Lung microvascular endothelial cell (primary cell): Measurements from ENCODE around the gene GAS7. TPM values are rescaled to one million over a fixed set of nuclear protein-coding genes. Genes with fewer than 3 reads are reported as not detected.
A peak's percentile ranks its signal among the peaks of the same experiment; 100 is the strongest.
"Not testable (repeated sequence)": the region's sequence is repeated elsewhere in the genome, so short reads cannot be mapped to it uniquely, and the experiment has no call there.

Source experiments
- DNase-seq, 2 donors: peaks; one replicate each; pipeline versions ENCODE4 v3.0.0 to v3.0.0-alpha.2; 2010; ENCODE audit warnings: low read depth in 2 of 2
- total RNA-seq: library from RNA; depleted of rRNA; stranded (reverse); fragments of >200 nt; gene quantifications from 2 replicates; pipeline ENCODE4 v1.2.1, GENCODE V29; 2014

The GAS7 gene
- total RNA-seq, 1 donor from 2014 or later, result 3.0 TPM

DNA sequence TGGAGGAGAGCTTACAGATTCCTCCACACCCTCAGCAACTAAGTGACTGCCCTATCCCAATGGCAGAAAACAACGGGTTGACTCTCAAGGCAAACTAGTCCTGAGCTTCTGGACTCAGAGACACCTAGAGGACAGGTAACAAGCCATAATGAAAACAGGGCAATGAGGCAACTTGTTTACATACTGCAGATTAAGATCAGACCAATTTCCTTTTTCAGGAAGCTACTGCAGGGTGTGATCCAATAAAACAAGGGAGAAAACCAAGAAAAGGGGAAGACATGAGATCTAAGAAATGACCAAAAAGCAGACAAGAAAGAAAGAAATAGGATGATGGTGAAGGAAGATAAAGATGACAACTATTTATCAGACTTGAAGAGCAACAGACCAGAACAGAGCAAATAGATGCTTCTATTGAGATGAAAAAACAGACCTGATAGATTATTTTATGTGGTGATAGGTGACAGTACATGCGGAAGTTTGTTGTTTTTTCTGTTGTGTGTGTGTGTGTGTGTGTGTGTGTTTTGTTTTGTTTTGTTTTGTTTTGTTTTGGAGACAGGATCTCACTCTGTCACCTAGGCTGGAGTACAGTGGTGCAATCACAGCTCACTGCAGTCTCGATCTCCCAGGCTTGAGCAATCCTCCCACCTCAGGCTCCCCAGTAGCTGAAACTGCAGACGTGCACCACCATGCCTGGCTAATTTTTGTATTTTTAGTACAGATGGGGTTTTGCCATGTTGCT, 120.7 kb downstream of the GAS7 start:
- DNase-seq, result no peak

GRCh38 chr17:10075919-10076318, 122.5 kb downstream of the GAS7 start:
- DNase-seq, result no peak

DNA sequence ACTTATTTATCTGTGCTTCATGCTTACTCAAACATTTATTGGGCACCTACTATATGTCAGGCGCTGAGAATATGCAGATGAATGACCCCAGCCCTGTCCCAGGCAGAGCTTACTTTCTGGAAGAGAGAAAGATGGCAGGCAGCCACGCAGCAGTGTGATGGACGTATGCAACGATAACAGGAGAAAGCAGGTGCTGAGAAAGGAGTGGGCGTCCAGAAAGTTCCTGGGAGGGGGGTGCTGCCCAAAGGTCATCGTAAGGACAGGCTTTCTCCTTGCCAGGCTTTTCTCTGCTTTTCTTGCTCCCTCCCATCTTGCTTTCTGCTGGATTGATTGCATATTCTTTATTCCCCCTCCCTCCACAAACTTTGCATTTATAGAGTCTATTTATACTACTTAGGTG, 124.5 kb downstream of the GAS7 start:
- no peak for DNase-seq

DNA sequence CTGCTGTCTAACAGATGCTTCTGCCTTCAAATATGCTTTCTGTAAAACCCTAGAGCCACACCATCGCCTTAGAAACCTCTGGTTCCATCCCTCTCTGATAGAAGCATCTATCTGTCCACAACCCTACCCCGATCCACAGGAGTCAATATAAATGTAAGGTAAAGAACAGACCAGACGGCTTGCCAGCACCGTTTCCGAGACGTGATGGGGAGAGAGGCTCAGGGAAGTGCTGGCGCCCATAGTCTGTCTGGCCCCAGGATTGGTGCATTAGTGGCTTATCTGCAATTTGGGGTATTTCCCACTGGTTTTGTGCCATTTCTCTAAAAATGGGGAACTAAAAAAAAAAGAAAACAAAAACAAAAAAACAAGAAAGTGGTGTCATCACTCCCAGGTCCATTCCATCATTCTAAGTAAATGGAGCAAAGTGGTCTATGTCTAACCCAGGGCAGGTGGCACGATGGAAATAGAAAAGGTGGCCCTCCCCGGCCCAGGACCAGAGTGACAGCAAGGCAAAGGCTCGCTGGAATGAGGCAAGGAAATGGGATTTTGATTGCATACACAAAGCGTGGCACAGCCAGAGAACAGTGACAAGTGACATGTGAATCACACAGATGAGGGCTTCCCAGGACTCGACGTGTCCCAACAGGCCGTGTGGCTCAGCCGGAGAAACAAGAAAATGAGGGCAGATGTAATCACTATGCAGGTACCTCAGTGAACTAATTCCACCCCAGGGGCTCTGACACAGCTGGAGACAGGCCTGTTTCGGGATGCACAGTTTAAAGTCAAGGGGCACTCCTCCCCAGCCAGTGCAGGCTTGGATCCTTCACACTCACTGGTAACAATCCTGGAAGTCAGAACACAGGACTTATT, 125.6 kb downstream of the GAS7 start:
- DNase-seq, result no peak

- DNase-seq, result no peak
These were observed 126.3 kb downstream of the GAS7 start for GRCh38 chr17:10072086-10072485.

DNA sequence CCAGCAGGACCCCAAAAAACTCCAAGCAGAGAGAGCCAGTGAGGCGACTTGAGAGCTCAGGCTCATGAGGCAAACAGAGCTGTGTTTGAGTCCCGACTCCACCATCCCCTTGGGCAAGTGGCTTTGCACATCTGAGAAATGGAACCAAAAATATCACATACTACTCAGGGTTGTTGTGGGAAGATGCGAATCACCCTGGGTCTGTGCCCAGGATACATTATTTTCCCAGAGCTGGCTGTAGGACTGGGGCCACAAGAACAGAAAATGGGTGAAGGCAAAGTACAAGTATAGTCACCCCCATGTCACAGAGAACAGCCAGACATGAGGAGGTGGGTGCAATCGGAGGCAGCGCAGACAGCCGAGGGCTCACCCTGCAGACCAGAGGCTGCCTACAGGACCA, 127.3 kb downstream of the GAS7 start:
- DNase-seq, result no peak

GRCh38 chr17:10070690-10071089, 127.7 kb downstream of the GAS7 start:
- DNase-seq, result no peak

DNA sequence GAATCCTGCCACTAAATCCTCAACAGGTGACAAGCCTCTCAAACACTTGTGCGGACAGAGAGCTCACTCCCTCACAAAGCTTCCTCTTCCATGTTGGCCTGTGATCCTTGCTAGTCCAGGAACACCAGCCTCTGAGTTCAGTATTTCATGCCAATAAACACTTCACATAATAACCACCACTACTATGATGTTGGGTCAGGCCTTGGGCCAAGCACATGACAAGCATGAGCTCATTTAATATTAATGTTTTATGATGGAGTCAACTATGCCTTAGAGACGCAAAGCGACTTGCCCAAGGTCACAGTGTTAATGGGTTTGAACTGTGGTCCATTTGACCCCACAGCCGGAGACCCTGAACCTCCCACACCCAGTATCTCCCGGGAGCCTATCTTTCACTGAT, 129.1 kb downstream of the GAS7 start:
- peak in 1 of 2 donors; percentile 34 for DNase-seq

DNA sequence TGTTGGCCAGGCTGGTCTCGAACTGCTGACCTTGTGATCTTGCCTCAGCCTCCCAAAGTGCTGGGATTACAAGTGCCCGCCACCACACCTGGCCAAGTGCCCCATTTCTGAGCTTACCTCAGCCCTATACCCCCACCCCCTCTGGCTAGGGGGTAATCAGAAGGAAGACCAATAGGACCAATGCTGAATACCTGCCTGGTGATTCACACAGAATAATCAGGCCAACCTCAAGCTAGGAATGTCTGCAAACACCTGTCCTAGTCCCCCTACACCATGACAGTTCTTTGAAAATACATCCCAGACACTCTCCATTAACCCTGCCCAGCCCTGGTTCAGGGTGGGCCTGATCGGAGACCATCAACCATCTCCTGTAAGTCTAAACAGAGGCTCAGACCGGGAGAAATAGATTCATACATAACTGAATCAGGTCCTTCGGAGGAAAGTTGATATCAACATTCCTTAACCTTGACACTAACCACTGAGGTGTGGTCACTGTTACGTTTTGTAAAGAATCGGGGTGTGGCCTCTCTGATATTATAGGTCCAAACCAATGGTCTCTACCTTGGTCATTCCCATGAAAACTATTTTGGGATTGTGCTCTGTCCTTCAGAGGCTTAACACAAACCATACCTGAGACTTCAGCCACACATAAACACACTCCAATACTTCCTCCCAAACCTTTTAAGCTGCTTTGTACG, 130.8 kb downstream of the GAS7 start:
- no peak for DNase-seq

GRCh38 chr17:10064536-10064935, 133.9 kb downstream of the GAS7 start:
- DNase-seq, result no peak

DNA sequence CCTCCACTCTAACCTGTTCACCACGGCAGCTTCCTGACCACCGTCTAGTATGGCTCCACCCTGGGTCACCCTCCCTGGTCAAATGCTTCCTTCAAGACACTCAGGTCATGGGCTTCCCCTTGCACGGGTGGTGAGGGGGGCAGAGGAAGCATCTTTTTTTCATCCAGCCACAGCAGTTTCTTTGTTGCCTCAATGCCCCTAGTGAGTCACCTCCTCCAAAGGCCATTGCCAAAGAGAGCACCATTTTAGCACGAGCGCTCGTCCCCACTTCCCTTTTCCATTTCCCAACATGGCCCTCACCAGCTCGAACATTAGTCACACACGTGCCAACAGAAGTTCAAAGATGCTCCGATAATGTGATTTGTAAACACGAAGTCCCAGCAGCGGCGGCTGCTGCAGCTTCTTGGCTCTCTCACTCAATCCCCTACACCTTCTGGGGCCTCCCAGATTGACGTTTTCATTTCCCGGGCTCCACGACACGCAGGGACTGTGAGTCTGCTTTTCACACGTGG, 134.6 kb downstream of the GAS7 start:
- DNase-seq, result peak in 1 of 2 donors; percentile 4

DNA sequence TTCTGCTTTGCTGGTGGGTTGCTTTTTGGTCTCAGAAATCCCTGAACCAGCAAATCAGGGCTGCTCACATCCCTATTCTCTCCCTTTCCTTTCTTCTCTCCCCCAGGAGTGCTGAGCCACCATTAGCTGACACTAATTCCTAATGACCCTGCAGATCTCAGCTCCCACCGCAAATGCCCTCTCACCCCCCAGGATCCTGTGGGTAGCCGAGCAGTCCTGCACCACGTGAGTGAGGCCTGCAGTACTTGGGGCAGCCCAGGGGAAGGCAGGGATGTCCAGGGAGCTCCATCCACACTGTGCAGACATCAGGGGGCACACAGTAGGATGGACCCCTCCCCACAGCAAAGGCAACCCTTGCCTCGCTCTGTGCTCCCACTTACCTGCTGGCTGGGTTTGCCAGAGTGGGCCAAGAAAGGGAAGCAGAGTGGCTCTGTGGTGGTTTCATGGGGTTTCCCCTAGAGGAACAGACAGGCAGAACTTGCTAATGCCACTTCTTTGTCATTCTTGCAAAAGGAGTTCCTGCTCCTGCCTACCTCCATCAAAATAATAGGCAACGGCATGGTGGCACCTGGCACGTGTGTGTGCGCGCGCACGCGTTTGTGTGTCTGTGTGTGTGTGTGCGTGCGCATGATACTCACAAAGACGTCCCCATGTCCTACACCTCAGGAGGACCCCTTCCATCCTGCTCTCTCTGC, 135.6 kb downstream of the GAS7 start:
- DNase-seq, result no peak

- DNase-seq, result no peak
These were observed 137.1 kb downstream of the GAS7 start for GRCh38 chr17:10061111-10061845.

DNA sequence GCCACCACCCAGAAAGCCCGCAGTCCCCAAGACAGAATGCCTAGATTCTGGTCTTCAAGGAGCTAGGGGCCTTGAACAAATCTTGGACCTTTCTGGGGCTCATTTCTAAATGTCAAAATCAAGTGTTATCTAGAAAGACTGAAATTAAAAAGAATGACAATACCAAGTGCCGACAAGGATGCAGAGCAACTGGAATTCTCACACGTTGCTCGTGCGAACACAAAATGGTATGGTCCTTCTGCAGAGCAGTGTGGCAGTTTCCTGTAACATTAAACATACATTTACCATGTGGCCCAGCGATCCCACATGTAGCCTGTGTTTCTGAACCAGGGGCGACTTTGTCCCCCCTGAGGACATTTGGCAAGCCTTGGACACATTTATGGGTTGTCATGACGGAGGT, 137.9 kb downstream of the GAS7 start:
- DNase-seq, result no peak

GRCh38 chr17:10059684-10060211, 138.7 kb downstream of the GAS7 start:
- peak in 1 of 2 donors; percentile 20 for DNase-seq

DNA sequence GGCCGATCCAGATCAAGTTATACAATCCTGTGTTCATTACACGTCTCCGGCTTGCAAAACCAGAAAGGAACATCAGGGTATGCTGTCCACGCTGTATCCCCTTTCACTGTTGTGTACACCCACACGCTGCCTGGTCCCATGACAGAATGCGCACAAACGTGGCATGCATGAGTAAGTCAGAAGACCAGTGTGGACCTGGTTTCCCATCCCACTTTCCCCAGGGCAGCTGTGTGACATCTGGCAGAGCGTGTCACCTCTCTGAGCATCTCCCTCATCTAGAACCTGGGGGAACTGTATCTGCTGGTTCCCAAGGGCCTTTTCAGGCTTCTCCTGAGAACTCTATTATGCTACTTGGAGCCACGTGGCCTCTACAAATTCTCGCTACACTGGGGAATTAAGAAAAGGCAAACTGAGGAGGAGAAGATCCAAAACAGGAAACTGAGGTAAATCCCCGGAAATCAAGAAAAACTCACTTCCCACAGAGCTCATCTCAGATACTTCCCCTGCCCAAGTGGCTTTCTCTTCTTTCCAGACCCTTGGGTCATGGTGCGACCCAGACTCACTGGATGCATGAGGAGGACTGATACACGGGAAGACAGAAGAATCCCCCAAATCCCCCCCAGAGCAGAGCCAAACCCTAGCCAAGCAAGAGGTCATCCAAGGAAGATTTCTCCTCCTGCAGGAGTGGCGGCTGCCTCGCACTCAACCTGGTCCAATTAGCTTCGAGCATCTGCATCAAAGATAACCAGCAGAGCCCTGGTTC, 139.3 kb downstream of the GAS7 start:
- DNase-seq, result no peak

DNA sequence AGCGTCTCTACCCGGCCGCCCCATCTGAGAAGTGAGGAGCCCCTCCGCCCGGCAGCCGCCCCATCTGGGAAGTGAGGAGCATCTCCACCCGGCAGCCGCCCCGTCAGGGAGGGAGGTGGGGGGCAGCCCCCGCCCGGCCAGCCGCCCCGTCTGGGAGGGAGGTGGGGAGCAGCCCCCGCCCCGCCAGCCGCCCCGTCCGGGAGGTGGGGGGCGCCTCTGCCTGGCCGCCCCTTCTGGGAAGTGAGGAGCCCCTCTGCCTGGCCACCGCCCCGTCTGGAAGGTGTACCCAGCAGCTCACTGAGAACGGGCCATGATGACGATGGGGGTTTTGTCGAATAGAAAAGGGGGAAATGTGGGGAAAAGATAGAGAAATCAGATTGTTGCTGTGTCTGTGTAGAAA, 140.9 kb downstream of the GAS7 start:
- DNase-seq, result not testable (repeated sequence)

GRCh38 chr17:10055262-10055975, 143.0 kb downstream of the GAS7 start:
- DNase-seq, result peak in 1 of 2 donors; percentile 60
